Gastrocnemius medialis (tissue), 4 donors: ENCODE data around the gene TACR1.

Experiments used
- CTCF ChIP-seq, 5 experiments: fragments of 450-650 bp in 3 of 5; fragments of 200-600 bp in 2 of 5; sonication (generic) in 2 of 5; IDR thresholded peaks in 4 of 5; conservative IDR thresholded peaks in 1 of 5; 1 replicate in 4 of 5; 2 replicates in 1 of 5; pipeline ENCODE4 v1.5.1; 2016 to 2019; ENCODE audit warnings: antibody characterized with exemption in 5 of 5, mild to moderate bottlenecking in 3 of 5, moderate library complexity in 3 of 5
- POLR2A ChIP-seq, 2 donors: fragments of 450-650 bp; IDR thresholded peaks; one replicate each; pipeline ENCODE4 v1.6.1; 2017; ENCODE audit warnings: antibody characterized with exemption in 2 of 2, mild to moderate bottlenecking in 2 of 2, moderate library complexity in 2 of 2

- TF ChIP-seq CTCF (IDR thresholded peaks at IDR 0.05 in 4 of 5, conservative IDR thresholded peaks at IDR 0.05 in 1 of 5) (no peak), POLR2A (IDR thresholded peaks at IDR 0.05) (no peak)
These were observed 60.8 kb downstream of the TACR1 start for GRCh38 chr2:75138528-75138927.
